IMR-90 (cell line): ENCODE results near the gene OSBPL3.

Experiments
- CTCF ChIP-seq: conservative IDR thresholded peaks from 2 replicates; pipeline ENCODE4 v1.5.1; 2012; ENCODE audit warnings: mild to moderate bottlenecking, low read depth, low read length, improper control_type of control experiment
- MAZ ChIP-seq: IDR thresholded peaks from 2 replicates; pipeline ENCODE4 v1.6.1; 2012; ENCODE audit warnings: low read depth, mild to moderate bottlenecking, low read length, improper control_type of control experiment, moderate library complexity, borderline replicate concordance
- MXI1 ChIP-seq: IDR thresholded peaks from 2 replicates; pipeline ENCODE4 v1.6.1; 2012; ENCODE audit warnings: low read depth, mild to moderate bottlenecking, low read length, moderate library complexity, borderline replicate concordance
- POLR2A ChIP-seq: IDR thresholded peaks from 2 replicates; pipeline ENCODE4 v1.6.1; 2012; ENCODE audit warnings: mild to moderate bottlenecking, low read depth, low read length

DNA sequence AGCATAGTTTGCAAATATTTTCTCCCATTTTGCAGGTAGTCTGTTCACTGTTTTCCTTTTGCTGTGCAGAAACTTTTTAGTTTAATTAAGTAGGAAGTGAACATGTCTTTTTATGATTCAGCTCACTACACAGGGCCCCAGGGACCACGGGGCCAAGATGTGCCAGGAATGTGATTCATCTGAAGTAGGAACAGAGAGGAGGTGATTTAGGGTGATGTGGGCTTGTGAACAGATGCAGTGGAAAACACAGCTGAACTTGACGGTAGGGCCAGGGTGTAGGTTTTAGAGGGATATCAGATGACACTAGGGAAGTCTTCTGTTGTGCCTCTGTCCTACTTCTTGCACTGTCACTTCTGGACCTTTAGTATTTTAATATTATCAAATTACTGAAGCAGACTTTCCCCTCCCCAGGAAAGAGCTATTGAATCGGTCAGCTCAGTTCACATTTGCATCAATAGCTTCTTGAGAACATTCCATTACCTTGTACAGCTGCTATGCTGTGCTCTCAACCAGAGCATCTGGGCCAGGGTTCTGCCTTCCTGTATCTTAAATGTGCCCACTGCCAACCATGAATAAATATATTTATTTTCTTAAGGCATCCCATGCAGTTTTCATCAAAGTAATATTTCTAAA lies 96.9 kb downstream of the OSBPL3 start:
- TF ChIP-seq CTCF (no peak), POLR2A (no peak), MAZ (no peak), MXI1 (no peak)
